COLO668 (cell line): ENCODE results near the gene ARMC8.

Experiments
- DNase-seq: peaks from one replicate; lab custom pipeline; 2025; ENCODE audit not compliant: unreplicated experiment; lab: John Stamatoyannopoulos, UW

The ARMC8 gene

GRCh38 chr3:138297876-138298275 lies 110.8 kb downstream of the ARMC8 start:
- DNase-seq = no peak

- no peak for DNase-seq
Observed at GRCh38 chr3:138300647-138301046, 113.5 kb downstream of the ARMC8 start.

GRCh38 chr3:138303474-138303873 lies 116.4 kb downstream of the ARMC8 start:
- no peak for DNase-seq

- DNase-seq = no peak
Observed at GRCh38 chr3:138307899-138308298, 120.8 kb downstream of the ARMC8 start.

DNA sequence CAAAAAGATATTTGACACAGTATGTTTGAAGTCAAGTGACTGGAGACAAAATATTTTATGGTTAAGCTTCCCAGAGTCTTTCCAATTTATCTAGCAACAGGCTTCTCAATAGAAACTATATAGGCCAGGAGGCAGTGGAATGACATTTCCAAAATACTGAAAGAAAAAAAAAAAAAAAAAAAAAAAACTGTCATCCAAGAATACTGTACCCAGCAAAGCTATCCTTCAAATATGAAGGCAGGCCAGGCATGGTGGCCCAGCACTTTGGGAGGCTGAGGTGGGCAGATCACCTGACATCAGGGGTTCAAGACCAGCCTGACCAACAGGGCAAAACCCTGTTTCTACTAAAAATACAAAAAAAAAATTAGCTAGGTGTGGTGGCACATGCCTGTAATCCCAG lies 121.7 kb downstream of the ARMC8 start:
- DNase-seq = no peak

DNA sequence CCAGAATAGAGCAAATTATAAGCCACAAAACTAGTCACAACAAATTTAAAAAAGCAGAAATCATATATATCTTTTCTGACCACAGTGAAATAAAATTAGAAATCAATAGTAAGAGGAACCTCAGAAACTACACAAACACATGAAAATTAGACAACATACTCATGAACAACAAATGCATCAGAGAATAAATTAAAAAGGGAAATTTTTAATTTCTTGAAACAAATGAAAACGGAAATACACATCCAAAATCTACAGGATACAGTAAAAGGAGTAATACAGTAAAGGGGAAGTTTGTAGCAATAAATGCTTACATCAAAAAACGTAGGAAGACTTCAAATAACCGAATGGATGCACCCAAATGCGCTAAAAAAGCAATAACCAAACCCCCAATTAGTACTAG lies 123.4 kb downstream of the ARMC8 start:
- no peak for DNase-seq

GRCh38 chr3:138314751-138315150 lies 127.7 kb downstream of the ARMC8 start:
- no peak for DNase-seq

DNA sequence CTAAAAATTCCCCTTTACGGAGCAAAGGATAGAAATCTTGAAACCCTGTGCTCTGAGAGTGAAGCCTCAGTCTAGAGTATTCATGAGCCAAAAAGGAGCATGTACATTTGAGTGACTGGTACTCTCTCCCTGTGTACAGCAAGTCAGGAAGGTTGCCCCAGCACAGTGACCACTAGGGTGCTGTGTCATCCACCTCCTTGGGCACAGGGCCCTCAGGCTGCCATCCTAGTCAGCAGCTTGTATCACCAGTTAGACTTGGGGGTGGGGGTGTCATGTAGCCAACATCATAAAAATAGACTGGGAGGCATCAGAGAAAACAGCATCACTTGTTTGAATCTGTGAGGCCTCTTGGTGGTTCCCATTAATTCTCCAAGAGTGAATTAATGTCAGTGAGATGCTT lies 130.6 kb downstream of the ARMC8 start:
- no peak for DNase-seq

DNA sequence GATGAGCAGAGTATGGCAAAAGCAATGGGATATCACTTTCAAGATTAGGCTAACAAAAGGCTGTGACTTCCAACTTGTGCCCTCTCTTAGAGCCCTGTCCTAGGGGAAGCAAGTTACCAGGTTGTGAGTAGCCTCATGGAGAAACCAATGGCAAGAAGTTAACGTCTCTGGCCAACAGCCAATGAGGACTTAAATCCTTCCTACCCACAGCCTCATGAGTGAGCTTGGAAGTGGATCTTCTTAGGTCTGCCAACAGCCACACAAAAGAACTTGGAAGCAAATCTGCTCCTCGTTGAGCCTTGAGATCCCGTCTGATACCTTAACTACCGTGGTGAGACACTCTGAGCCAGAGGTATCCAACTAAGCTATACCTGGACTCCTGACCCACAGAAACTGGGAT lies 136.9 kb downstream of the ARMC8 start:
- DNase-seq = no peak

- DNase-seq = no peak
Observed at GRCh38 chr3:138325990-138326389, 138.9 kb downstream of the ARMC8 start.

DNA sequence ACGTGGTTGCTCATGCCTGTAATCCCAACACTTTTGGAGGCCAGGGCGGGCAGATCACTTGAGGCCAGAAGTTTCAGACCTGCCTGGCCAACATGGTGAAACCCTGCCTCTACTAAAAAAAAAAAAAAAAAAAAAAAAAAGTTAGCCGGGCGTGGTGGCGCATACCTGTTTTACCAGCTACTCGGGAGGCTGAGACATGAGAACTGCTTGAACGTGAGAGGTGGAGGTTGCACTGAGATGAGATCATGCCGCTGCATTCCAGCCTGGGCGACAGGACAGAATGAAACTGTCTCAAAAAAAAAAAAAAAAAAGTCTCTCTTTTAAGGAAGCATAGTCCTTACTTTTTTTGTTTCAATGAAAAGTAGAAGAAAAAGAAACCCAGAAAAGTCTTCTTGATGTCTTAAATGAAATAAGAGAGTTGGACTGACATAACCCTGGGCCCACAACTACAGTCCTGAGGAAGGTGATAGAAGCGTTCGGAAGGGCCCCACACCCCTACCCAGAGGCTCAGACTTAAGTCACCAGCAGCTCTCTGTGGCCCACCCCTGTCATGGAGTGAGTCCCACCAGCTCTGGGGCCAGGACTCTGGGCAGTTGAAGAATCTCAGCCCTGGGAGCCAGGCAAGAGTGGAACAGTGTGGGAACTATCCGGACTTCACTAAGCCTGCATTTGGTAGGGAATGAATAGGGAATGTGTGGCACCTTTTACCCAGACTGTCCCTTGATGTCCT lies 139.9 kb downstream of the ARMC8 start:
- DNase-seq = no peak

DNA sequence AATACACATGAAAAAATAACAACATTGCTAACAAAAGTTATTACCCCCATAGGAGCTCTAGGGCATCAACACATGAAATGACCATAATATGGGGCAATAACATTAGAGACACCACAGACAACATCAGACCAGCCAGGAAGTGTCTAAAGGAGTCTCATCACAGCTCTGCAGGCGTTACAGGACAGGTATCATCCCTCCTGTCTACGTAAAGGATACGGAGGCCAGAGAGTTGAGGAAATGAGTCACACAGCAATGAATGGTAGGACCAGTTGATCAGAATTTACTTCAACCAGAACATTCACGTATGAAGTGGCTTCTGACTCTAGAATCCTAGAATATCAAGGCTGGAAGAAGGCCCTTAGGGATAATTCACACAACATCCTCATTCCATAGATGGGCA lies 140.7 kb downstream of the ARMC8 start:
- no peak for DNase-seq

- DNase-seq = no peak
Observed at GRCh38 chr3:138328341-138328740, 141.2 kb downstream of the ARMC8 start.

DNA sequence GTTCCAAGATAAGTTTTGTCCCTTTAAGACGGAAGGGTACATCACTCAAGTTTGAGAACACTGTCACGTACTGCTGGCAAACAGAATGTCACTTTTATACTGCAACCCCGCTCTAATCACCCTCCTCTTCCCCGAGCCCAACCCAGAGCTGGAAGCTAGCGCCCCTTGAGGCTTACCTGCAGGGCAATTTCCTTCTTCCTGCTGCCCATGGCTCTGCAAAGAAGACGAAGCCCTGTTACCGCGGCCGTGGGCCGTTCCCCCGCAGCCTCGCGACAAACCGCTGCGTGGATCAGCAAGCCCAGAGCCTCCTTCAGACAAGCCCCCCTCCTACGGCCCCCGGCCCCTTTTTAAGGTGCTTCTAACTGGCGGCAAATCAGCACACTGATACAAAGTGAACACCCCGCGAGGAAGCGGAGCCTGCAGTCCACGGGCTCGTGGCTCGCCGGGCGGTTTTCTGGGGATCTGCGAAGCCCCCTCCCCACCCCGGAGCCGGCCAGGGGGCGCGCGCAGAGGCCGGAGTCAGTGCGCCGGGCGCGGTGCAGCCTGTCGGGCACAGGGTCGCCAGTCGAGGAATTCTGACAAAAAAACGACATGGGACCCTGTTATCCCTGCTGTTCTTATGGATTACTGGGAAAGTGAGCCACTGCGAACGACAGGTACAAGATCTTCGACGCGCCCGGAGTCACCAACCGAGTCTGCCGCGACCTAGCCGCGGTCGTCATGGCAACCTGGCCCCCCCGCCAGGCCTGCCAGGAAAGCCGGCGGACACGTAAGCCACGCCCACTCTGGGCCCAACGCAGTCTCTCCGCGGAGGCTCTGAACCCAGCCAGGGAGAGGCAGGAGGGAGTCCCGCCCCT lies 142.3 kb downstream of the ARMC8 start, which contains the start of gene NME9:
NME9 (minus strand) TSS at position 725 of the 857 bp plus-strand sequence; CDS start at position 209, 516 bp downstream.
- peak; percentile 87 for DNase-seq

- no peak for DNase-seq
Observed at GRCh38 chr3:138329984-138330293, 142.8 kb downstream of the ARMC8 start.

GRCh38 chr3:138331143-138331894 lies 144.2 kb downstream of the ARMC8 start:
- DNase-seq = no peak

- no peak for DNase-seq
Observed at GRCh38 chr3:138332472-138333073, 145.5 kb downstream of the ARMC8 start.

GRCh38 chr3:138334608-138335007 lies 147.5 kb downstream of the ARMC8 start:
- DNase-seq = no peak

DNA sequence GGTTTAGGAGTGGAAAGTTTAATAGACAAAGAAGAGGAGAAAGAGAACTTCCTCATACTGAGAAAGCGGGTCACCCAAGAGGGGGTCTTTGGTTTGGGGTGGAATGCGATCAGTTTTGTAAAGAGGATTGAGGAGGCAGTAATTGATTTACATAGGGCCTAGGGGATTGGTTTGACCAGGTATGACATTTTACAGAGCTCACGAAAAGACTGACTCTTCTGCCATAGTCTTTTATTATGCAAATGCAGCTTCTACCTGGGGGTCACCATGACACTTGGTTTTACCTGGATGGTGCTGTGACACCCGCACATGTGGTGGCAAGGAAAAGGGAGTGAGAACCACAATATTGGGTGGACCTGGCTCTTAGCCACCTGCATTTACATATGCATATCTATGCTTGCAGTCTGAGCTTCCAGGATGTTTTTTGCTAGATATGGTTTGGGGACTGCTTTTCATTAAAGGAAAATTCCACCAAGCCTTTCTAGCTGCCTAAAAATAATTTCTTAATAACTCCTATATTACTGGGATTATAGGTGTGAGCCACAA lies 149.4 kb downstream of the ARMC8 start:
- DNase-seq = no peak

- no peak for DNase-seq
Observed at GRCh38 chr3:138338244-138338643, 151.1 kb downstream of the ARMC8 start.

- DNase-seq = no peak
Observed at GRCh38 chr3:138338811-138339210, 151.7 kb downstream of the ARMC8 start.
